OCI-LY1 (cell line): ENCODE measurements around the gene KRT75.

ENCODE experiments used
- H2AFZ ChIP-seq: fragments of 200-600 bp; sonication (generic), shearing (Covaris generic); 2 replicates; pipeline ENCODE4 v1.6.0; 2014; ENCODE audit warnings: antibody characterized with exemption, mild to moderate bottlenecking, low read length
- H3F3A ChIP-seq: fragments of 200-600 bp; sonication (generic), shearing (Covaris generic); 2 replicates; pipeline ENCODE4 v1.6.0; 2014; ENCODE audit warnings: mild to moderate bottlenecking, antibody characterized with exemption, low read length, moderate library complexity; ENCODE audit not compliant: insufficient read depth
- H3K27ac ChIP-seq: fragments of 200-600 bp; sonication (generic); 2 replicates; pipeline ENCODE4 v1.5.1; 2014; ENCODE audit warnings: low read length, mixed run types, mild to moderate bottlenecking, low read depth; ENCODE audit not compliant: poor library complexity, severe bottlenecking
- H3K27me3 ChIP-seq: fragments of 200-600 bp; sonication (generic); 2 replicates; pipeline ENCODE4 v1.6.0; 2014; ENCODE audit warnings: antibody characterized with exemption, mild to moderate bottlenecking, low read length, moderate library complexity; ENCODE audit not compliant: insufficient read depth
- H3K36me3 ChIP-seq: fragments of 200-600 bp; sonication (generic); 2 replicates; pipeline ENCODE4 v1.6.1; 2014; ENCODE audit warnings: mild to moderate bottlenecking, antibody characterized with exemption, low read length, moderate library complexity, mixed read lengths; ENCODE audit not compliant: insufficient read depth
- H3K4me1 ChIP-seq: fragments of 200-600 bp; sonication (generic); 2 replicates; pipeline ENCODE4 v1.5.1; 2014; ENCODE audit warnings: mild to moderate bottlenecking, low read length, moderate library complexity; ENCODE audit not compliant: insufficient read depth, severe bottlenecking
- H3K4me2 ChIP-seq: fragments of 200-600 bp; sonication (generic), shearing (Covaris generic); 2 replicates; pipeline ENCODE4 v1.6.1; 2014; ENCODE audit warnings: low read length
- H3K4me3 ChIP-seq: fragments of 200-600 bp; sonication (generic); 2 replicates; pipeline ENCODE4 v1.5.1; 2014; ENCODE audit warnings: low read length, low read depth, mild to moderate bottlenecking, mixed read lengths; ENCODE audit not compliant: poor library complexity, severe bottlenecking
- H3K79me2 ChIP-seq: fragments of 200-600 bp; shearing (Covaris generic); 2 replicates; pipeline ENCODE4 v1.6.1; 2016; ENCODE audit warnings: mixed run types, low read length, mixed read lengths; ENCODE audit not compliant: insufficient read depth
- H3K9ac ChIP-seq: fragments of 200-600 bp; sonication (generic), shearing (Covaris generic); 2 replicates; pipeline ENCODE4 v1.6.1; 2014; ENCODE audit warnings: mild to moderate bottlenecking, low read length, mixed read lengths
- H3K9me2 ChIP-seq: fragments of 200-600 bp; sonication (generic), shearing (Covaris generic); 2 replicates; pipeline ENCODE4 v1.6.1; 2014; ENCODE audit warnings: low read depth, mild to moderate bottlenecking, low read length, mixed read lengths
- H3K9me3 ChIP-seq: fragments of 200-600 bp; shearing (Covaris generic); 2 replicates; pipeline ENCODE4 v1.6.1; 2014; ENCODE audit warnings: low read length, mixed read lengths
- H4K20me1 ChIP-seq: fragments of 200-600 bp; sonication (generic), shearing (Covaris generic); 2 replicates; pipeline ENCODE4 v1.6.0; 2016; ENCODE audit warnings: mild to moderate bottlenecking, low read length; ENCODE audit not compliant: insufficient read depth
- CTCF ChIP-seq: fragments of 200-600 bp; sonication (generic), shearing (Covaris generic); IDR thresholded peaks from 2 replicates; pipeline ENCODE4 v1.5.1; 2017; ENCODE audit warnings: mild to moderate bottlenecking, antibody characterized with exemption, low read length, moderate library complexity, mixed read lengths
- EZH2 ChIP-seq: fragments of 200-600 bp; sonication (generic), shearing (Covaris generic); IDR thresholded peaks from 2 replicates; pipeline ENCODE4 v1.8.0; 2017; ENCODE audit warnings: borderline replicate concordance, mixed run types, mild to moderate bottlenecking, antibody characterized with exemption, low read length, moderate library complexity, mixed read lengths

Gene KRT75

GRCh38 chr12:52474212-52474611 is 40.0 kb upstream of the KRT75 start:
- no peaks in the 10 kb centered on the region for H3F3A ChIP-seq
- no peak overlapping the region for H3K4me3 ChIP-seq
- TF ChIP-seq CTCF: no peak
- no peak for TF ChIP-seq EZH2
- no peaks in the 10 kb centered on the region for H3K79me2 ChIP-seq
- no peak overlapping the region for H3K4me2 ChIP-seq
- H3K27ac ChIP-seq: no peak overlapping the region
- H3K9ac ChIP-seq: no peak overlapping the region
- no peaks in the 10 kb centered on the region for H3K4me1 ChIP-seq
- H2AFZ ChIP-seq: no peak overlapping the region
- no peaks in the 10 kb centered on the region for H3K9me3 ChIP-seq
- H3K36me3 ChIP-seq: no peaks in the 10 kb centered on the region
- no peaks in the 10 kb centered on the region for H4K20me1 ChIP-seq
- H3K27me3 ChIP-seq: no peaks in the 10 kb centered on the region
- no peaks in the 10 kb centered on the region for H3K9me2 ChIP-seq

- Histone ChIP-seq H3F3A (no peaks in the 10 kb centered on the region), H3K9me3 (no peaks in the 10 kb centered on the region), H3K36me3 (no peaks in the 10 kb centered on the region), H3K27me3 (no peaks in the 10 kb centered on the region), H3K79me2 (no peaks in the 10 kb centered on the region), H3K9me2 (no peaks in the 10 kb centered on the region), H3K4me3 (no peak within 1 kb of the TSS), H3K4me2 (no peak within 1 kb of the TSS), H3K9ac (no peak within 1 kb of the TSS), H3K27ac (no peak within 1 kb of the TSS), H3K4me1 (no peaks in the 10 kb centered on the region), H4K20me1 (no peaks in the 10 kb centered on the region), H2AFZ (no peak within 1 kb of the TSS)
- TF ChIP-seq CTCF (no peak), EZH2 (no peak)
These were observed 39.6 kb upstream of the KRT75 start, which contains the start of gene KRT6C for GRCh38 chr12:52473768-52474167. TSS of gene KRT6C (minus strand) at chr12:52473805. CDS start at chr12:52473737, 68 bp downstream.

- H3K9ac ChIP-seq: no peak overlapping the region
- H3K27ac ChIP-seq: no peak overlapping the region
- no peak overlapping the region for H2AFZ ChIP-seq
- TF ChIP-seq EZH2 (no peak), CTCF (no peak)
- no peaks in the 10 kb centered on the region for H3K4me1 ChIP-seq
- H4K20me1 ChIP-seq: no peaks in the 10 kb centered on the region
- H3K4me3 ChIP-seq: no peak overlapping the region
- H3K36me3 ChIP-seq: no peaks in the 10 kb centered on the region
- H3K9me2 ChIP-seq: no peaks in the 10 kb centered on the region
- no peak overlapping the region for H3K4me2 ChIP-seq
- no peaks in the 10 kb centered on the region for H3K79me2 ChIP-seq
- no peaks in the 10 kb centered on the region for H3K27me3 ChIP-seq
- H3F3A ChIP-seq: no peaks in the 10 kb centered on the region
- no peaks in the 10 kb centered on the region for H3K9me3 ChIP-seq
These were observed 35.7 kb upstream of the KRT75 start for GRCh38 chr12:52469853-52470252.
